ENCODE data around the gene VPS35L. TPM values are rescaled to one million over a fixed set of nuclear protein-coding genes. Genes with fewer than 3 reads are reported as not detected.
A peak's percentile ranks its signal among the peaks of the same experiment; 100 is the strongest.

Gene VPS35L
- total RNA-seq, 2 experiments from 2014 or later, result 25.8 to 28.3 TPM

DNA sequence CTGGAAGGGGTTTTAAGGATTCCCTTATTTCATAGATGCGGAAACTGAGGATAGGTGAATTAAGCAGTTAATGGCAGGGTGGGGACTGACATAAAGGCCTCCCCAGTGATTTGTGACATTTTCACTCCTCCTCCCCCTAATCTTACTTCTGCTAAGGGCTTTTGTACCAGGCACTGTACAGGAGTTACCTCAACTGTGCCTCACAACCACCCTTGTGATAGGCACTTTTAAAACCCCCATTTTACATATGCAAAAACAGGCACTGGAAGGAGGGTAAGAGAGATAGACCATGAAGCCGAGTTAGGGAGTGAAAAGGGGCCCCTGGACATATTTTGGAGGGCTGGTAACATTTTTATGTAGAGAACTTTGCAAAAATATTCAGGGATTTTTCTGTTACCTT, 32.7 kb upstream of the VPS35L start:
- no peak overlapping the region for H3K27ac ChIP-seq (ENCODE audit: low read depth in 1 of 2, low read length in 2 of 2)
- no peaks in the 10 kb centered on the region for H3K27me3 Mint-ChIP-seq
- H3K36me3 Mint-ChIP-seq (ENCODE audit: low read depth), result peaks cover 26% of the 10 kb centered on the region
- H3K4me3 Mint-ChIP-seq, result peak overlapping the region; percentile 99
- CTCF ChIA-PET, result interaction anchor here (1.9 kb wide), 1 partner anchor 33 kb away, joined by 10 read pairs; the partner anchor contains the start of gene VPS35L
- no peak for ATAC-seq (ENCODE audit: poor library complexity)
- H3K9me3 Mint-ChIP-seq, result no peaks in the 10 kb centered on the region
- H3K27me3 ChIP-seq (ENCODE audit: control insufficient read depth in 1 of 2, insufficient read depth in 2 of 2, low read length in 2 of 2), result no peaks in the 10 kb centered on the region
- H3K4me3 ChIP-seq (ENCODE audit: low read length), result no peak overlapping the region
- peaks cover 53% of the 10 kb centered on the region for H3K4me1 ChIP-seq (ENCODE audit: insufficient read depth, low read length)
- no peaks in the 10 kb centered on the region for H3K9me3 ChIP-seq (ENCODE audit: control insufficient read depth in 1 of 2, insufficient read depth in 1 of 2, low read length in 2 of 2)
- TF ChIP-seq, protein P1, sequence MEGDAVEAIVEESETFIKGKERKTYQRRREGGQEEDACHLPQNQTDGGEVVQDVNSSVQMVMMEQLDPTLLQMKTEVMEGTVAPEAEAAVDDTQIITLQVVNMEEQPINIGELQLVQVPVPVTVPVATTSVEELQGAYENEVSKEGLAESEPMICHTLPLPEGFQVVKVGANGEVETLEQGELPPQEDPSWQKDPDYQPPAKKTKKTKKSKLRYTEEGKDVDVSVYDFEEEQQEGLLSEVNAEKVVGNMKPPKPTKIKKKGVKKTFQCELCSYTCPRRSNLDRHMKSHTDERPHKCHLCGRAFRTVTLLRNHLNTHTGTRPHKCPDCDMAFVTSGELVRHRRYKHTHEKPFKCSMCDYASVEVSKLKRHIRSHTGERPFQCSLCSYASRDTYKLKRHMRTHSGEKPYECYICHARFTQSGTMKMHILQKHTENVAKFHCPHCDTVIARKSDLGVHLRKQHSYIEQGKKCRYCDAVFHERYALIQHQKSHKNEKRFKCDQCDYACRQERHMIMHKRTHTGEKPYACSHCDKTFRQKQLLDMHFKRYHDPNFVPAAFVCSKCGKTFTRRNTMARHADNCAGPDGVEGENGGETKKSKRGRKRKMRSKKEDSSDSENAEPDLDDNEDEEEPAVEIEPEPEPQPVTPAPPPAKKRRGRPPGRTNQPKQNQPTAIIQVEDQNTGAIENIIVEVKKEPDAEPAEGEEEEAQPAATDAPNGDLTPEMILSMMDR (IDR thresholded peaks at IDR 0.05), result no peak
- intact Hi-C loops (cut with DNase I, micrococcal nuclease), result loop anchor here (1.0 to 10.0 kb wide), 8 partner anchors 33 to 1382 kb away; partner anchors contain the start of genes COQ7 (in 2 of the 2), ARL6IP1 (in 1 of the 2), DCUN1D3 (in 1 of the 2) and IQCK (in 1 of the 2)
- peak overlapping the region; percentile 84 for H3K27ac Mint-ChIP-seq
- H3K4me1 Mint-ChIP-seq (ENCODE audit: low read depth), result peaks cover 60% of the 10 kb centered on the region
- POLR2A ChIA-PET, result interaction anchor here (1.7 kb wide), 1 partner anchor 33 kb away, joined by 10 read pairs; the partner anchor contains the start of gene VPS35L
- peak in 1 of 14 experiments; percentile 4 for DNase-seq
- no peaks in the 10 kb centered on the region for H3K36me3 ChIP-seq (ENCODE audit: insufficient read depth, low read length)

DNA sequence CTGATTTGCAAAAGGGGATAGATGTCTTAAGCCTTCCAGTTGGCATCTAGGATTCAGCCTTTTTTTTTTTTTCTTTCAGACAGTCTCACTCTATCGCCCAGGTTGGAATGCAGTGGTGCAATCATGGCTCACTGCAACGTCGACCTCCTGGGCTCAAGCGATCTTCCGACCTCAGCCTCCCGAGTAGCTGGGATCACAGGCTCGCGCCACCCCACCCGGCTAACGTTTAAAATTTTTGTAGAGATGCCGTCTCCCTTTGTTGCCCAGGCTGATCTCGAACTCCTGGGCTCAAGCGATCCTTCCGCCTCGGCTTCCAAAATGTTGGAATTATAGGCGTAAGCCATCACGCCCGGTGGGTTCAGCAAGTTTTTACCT, 32.3 kb upstream of the VPS35L start:
- no peaks in the 10 kb centered on the region for H3K9me3 Mint-ChIP-seq
- peak overlapping the region; percentile 85 for H3K27ac Mint-ChIP-seq
- peaks cover 50% of the 10 kb centered on the region for H3K4me1 ChIP-seq (ENCODE audit: insufficient read depth, low read length)
- TF ChIP-seq, protein P1 (IDR thresholded peaks at IDR 0.05), result no peak
- ChIA-PET POLR2A (interaction anchor here (1.2 to 2.4 kb wide), 5 partner anchors 13 to 455 kb away, joined by 3 to 65 read pairs (median 6); partner anchors contain the start of genes COQ7 and VPS35L), CTCF (interaction anchor here (2.0 to 4.1 kb wide), 2 partner anchors 26 to 32 kb away, joined by 5 to 40 read pairs; partner anchors contain the start of gene VPS35L)
- no peaks in the 10 kb centered on the region for H3K9me3 ChIP-seq (ENCODE audit: control insufficient read depth in 1 of 2, insufficient read depth in 1 of 2, low read length in 2 of 2)
- peaks cover 27% of the 10 kb centered on the region for H3K36me3 Mint-ChIP-seq (ENCODE audit: low read depth)
- no peak overlapping the region for H3K4me3 ChIP-seq (ENCODE audit: low read length)
- no peak overlapping the region for H3K27ac ChIP-seq (ENCODE audit: low read depth in 1 of 2, low read length in 2 of 2)
- DNase-seq (peak in 2 of 14 experiments; percentile 10 to 30), ATAC-seq (ENCODE audit: poor library complexity) (no peak)
- peaks cover 59% of the 10 kb centered on the region for H3K4me1 Mint-ChIP-seq (ENCODE audit: low read depth)
- no peaks in the 10 kb centered on the region for H3K27me3 ChIP-seq (ENCODE audit: control insufficient read depth in 1 of 2, insufficient read depth in 2 of 2, low read length in 2 of 2)
- no peaks in the 10 kb centered on the region for H3K27me3 Mint-ChIP-seq
- intact Hi-C loops (cut with DNase I, micrococcal nuclease), result loop anchor here (1.0 to 10.0 kb wide), 8 partner anchors 32 to 1382 kb away; partner anchors contain the start of genes COQ7 (in 2 of the 2), ARL6IP1 (in 1 of the 2), DCUN1D3 (in 1 of the 2) and IQCK (in 1 of the 2)
- H3K4me3 Mint-ChIP-seq, result peak overlapping the region; percentile 99
- peaks cover 4% of the 10 kb centered on the region for H3K36me3 ChIP-seq (ENCODE audit: insufficient read depth, low read length)

GRCh38 chr16:19523559-19524355, 31.7 kb upstream of the VPS35L start, which contains the start of gene CCP110:
CCP110 (plus strand) TSS chr16:19523942; CDS start chr16:19527882, 3,940 bp downstream.
- no peaks in the 10 kb centered on the region for H3K27me3 ChIP-seq (ENCODE audit: control insufficient read depth in 1 of 2, insufficient read depth in 2 of 2, low read length in 2 of 2)
- no peaks in the 10 kb centered on the region for H3K9me3 ChIP-seq (ENCODE audit: control insufficient read depth in 1 of 2, insufficient read depth in 1 of 2, low read length in 2 of 2)
- DNase-seq (peak; percentile 88 to 97 (median 94)), ATAC-seq (ENCODE audit: poor library complexity) (peak; percentile 83)
- peaks cover 49% of the 10 kb centered on the region for H3K4me1 ChIP-seq (ENCODE audit: insufficient read depth, low read length)
- Mint-ChIP-seq H3K27ac (peak within 1 kb of the TSS; percentile 85), H3K4me1 (ENCODE audit: low read depth) (peaks cover 53% of the 10 kb centered on the region), H3K4me3 (peak within 1 kb of the TSS; percentile 99), H3K27me3 (no peaks in the 10 kb centered on the region), H3K36me3 (ENCODE audit: low read depth) (peaks cover 28% of the 10 kb centered on the region), H3K9me3 (no peaks in the 10 kb centered on the region)
- POLR2A ChIA-PET, result interaction anchor here (1.0 to 2.4 kb wide), 6 partner anchors 14 to 456 kb away, joined by 3 to 65 read pairs (median 4); partner anchors contain the start of genes COQ7 and VPS35L
- H3K36me3 ChIP-seq (ENCODE audit: insufficient read depth, low read length), result peaks cover 10% of the 10 kb centered on the region
- TF ChIP-seq, protein P1 (IDR thresholded peaks at IDR 0.05), result no peak
- H3K4me3 ChIP-seq (ENCODE audit: low read length), result peak within 1 kb of the TSS; percentile 89
- CTCF ChIA-PET, result interaction anchor here (0.9 to 4.1 kb wide), 6 partner anchors 12 to 734 kb away, joined by 3 to 40 read pairs (median 4); partner anchors contain the start of genes RPS15A and VPS35L
- peak within 1 kb of the TSS; percentile 25 for H3K27ac ChIP-seq (ENCODE audit: low read depth in 1 of 2, low read length in 2 of 2)
- intact Hi-C loops (cut with DNase I, micrococcal nuclease), result loop anchor here (1.0 to 10.0 kb wide), 10 partner anchors 31 to 1381 kb away; partner anchors contain the start of genes COQ7 (in 2 of the 2), ARL6IP1 (in 1 of the 2), DCUN1D3 (in 1 of the 2) and GPRC5B (in 1 of the 2)

All from CD4-positive, alpha-beta T cell (primary cell).